ENCODE measurements around the gene KAZALD1. TPM values are rescaled to one million over a fixed set of nuclear protein-coding genes. Genes with fewer than 3 reads are reported as not detected.

Gene KAZALD1
- total and polyA plus RNA-seq, 2 donors (not counting 1 experiment from before 2014, with no cell fraction given) = 0.34 to 0.37 TPM

DNA sequence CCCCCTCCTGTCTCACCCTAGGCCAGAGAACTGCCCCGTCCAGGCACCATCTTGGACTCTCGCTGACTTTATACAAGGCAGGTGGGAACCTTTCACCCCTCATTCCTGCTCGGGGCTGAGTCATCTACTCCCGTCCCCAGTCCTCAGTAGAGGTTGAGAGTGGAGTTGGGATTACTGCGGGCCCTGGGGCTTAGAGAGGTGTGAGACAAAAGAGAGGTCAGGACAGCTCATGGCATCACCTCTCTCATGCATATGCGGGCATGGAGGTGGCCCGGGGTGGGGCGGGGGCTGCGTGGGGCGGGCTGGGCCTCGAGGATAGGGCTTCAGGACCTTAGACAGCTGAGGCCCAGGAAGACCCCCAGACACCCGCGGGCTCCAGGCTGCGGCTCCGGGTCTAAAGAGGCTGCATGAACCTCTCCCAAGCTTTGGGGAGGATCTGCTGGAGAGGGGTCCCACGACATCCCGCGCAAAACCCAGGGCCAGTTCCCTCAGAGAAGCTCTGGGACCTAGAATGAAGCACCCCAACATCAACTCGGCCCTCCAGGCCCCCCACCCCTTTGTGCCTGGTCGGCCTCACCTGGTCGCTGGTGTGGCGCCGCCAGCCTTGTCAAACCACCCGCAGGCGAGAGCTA lies 31.2 kb upstream of the KAZALD1 start:
- H3K79me2 ChIP-seq (ENCODE audit: control insufficient read depth, insufficient read depth, low read length) = no peaks in the 10 kb centered on the region

More for the DNA sequence above, 31.2 kb upstream of the KAZALD1 start:
- H3K4me1 Mint-ChIP-seq = peaks cover 19% of the 10 kb centered on the region
- ChIA-PET CTCF (interaction anchor here (0.8 to 6.4 kb wide), 12 partner anchors 11 to 111 kb away, joined by 3 to 72 read pairs (median 7); partner anchors contain the start of gene KAZALD1), POLR2A (interaction anchor here (0.6 to 2.1 kb wide), 7 partner anchors 11 to 994 kb away, joined by 3 to 13 read pairs (median 6); partner anchors contain the start of gene KAZALD1)
- 8% methylated on average over 21 of the region's 25 CpGs for WGBS (ENCODE audit: insufficient coverage)
- Histone ChIP-seq H3K36me3 (replicated peaks in 1 of 2; ENCODE audit: control extremely low read depth in 1 of 2, control insufficient read depth in 1 of 2, extremely low read depth in 1 of 2, insufficient read depth in 2 of 2, low read length in 1 of 2) (no peaks in the 10 kb centered on the region), H3K4me1 (ENCODE audit: control insufficient read depth in 2 of 2, insufficient read depth in 2 of 2, low read length in 2 of 2) (peaks cover 14 to 26% of the 10 kb centered on the region in 2 donors), H4K20me1 (ENCODE audit: control insufficient read depth, insufficient read depth, low read length, poor library complexity, severe bottlenecking) (peaks cover 4% of the 10 kb centered on the region), H3K4me3 (ENCODE audit: control extremely low read depth in 1 of 5, extremely low read depth in 1 of 5, insufficient read depth in 1 of 5, low read depth in 2 of 5, low read length in 4 of 5) (peak overlapping the region in 4 of 5 experiments; percentile 70 to 96 (median 80)), H3K9ac (ENCODE audit: low read length) (peak overlapping the region; percentile 78), H3K4me2 (replicated peaks; ENCODE audit: low read depth, low read length, poor library complexity, severe bottlenecking) (peak overlapping the region; percentile 92), H3K27ac (ENCODE audit: low read length in 2 of 2) (no peak overlapping the region), H3K9me3 (ENCODE audit: control extremely low read depth in 1 of 3, control insufficient read depth in 2 of 3, insufficient read depth in 1 of 3, low read length in 2 of 3) (peaks cover 0 to 2% (median 0%) of the 10 kb centered on the region in 3 donors), H3K27me3 (replicated peaks in 1 of 4; ENCODE audit: control extremely low read depth in 1 of 4, control insufficient read depth in 3 of 4, insufficient read depth in 4 of 4, low read length in 3 of 4) (peaks cover 0 to 29% (median 13%) of the 10 kb centered on the region in 4 experiments), H2AFZ (ENCODE audit: insufficient read depth, low read depth, low read length, poor library complexity, severe bottlenecking) (peak overlapping the region; percentile 77)
- H3K27me3 Mint-ChIP-seq = peaks cover 15% of the 10 kb centered on the region
- TF ChIP-seq, protein P1, sequence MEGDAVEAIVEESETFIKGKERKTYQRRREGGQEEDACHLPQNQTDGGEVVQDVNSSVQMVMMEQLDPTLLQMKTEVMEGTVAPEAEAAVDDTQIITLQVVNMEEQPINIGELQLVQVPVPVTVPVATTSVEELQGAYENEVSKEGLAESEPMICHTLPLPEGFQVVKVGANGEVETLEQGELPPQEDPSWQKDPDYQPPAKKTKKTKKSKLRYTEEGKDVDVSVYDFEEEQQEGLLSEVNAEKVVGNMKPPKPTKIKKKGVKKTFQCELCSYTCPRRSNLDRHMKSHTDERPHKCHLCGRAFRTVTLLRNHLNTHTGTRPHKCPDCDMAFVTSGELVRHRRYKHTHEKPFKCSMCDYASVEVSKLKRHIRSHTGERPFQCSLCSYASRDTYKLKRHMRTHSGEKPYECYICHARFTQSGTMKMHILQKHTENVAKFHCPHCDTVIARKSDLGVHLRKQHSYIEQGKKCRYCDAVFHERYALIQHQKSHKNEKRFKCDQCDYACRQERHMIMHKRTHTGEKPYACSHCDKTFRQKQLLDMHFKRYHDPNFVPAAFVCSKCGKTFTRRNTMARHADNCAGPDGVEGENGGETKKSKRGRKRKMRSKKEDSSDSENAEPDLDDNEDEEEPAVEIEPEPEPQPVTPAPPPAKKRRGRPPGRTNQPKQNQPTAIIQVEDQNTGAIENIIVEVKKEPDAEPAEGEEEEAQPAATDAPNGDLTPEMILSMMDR (IDR thresholded peaks at IDR 0.05) = no peak
- no peak for TF ChIP-seq EZH2 (IDR thresholded peaks at IDR 0.05; ENCODE audit: borderline replicate concordance, insufficient read depth, low read depth, low read length, poor library complexity, severe bottlenecking)
- peak overlapping the region; percentile 88 for H3K4me3 Mint-ChIP-seq
- no peaks in the 10 kb centered on the region for H3K9me3 Mint-ChIP-seq (ENCODE audit: insufficient read depth)
- DNase-seq = no peak
- intact Hi-C loops (cut with micrococcal nuclease) = loop anchor here (1.0 to 2.0 kb wide), 2 partner anchors 18 to 31 kb away; partner anchors contain the start of gene LZTS2
- no peak for ATAC-seq (ENCODE audit: low read depth)
- peak overlapping the region; percentile 90 for H3K27ac Mint-ChIP-seq

Data from B cell (primary cell).